ENCODE results near the gene C1QTNF8.

The C1QTNF8 gene

DNA sequence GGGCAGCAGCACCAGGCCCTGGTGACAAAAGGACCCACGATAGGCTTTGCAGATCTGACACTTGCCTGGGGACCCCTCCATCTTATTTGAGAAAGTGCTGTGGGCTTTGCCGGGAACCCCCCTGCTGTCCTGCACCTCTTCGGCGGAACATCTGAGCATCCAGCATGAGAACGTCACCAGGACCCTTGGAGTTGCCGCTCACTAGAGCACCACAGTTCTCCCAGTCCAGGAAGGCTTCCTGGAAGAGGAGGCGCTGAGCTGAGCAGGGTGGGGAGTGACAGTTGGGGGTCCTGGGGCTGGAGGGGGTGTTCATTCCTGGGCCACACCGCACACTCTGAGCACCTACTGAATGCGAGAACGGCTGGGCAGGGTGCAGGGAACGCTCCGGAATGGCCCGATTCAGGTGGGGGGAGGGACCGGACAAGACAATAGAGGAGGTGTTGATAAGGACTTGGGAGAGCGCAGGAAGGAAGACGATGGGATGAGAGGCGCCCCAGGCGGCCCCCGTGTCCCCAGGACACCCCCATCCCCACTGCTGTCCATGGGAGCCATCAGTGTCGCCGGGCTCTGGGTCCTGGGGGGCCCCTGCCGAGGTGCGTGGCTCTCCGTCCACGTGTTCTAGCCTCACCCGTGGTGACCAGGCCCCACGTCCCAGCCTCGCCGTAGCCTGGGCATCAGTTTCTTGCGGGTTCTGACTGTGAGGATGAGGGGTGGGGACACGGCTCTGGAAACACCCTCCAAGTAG lies 32.1 kb upstream of the C1QTNF8 start:
- H3K27ac ChIP-seq, result no peak overlapping the region
- no peak for DNase-seq (ENCODE audit: low read depth, low spot score)

DNA sequence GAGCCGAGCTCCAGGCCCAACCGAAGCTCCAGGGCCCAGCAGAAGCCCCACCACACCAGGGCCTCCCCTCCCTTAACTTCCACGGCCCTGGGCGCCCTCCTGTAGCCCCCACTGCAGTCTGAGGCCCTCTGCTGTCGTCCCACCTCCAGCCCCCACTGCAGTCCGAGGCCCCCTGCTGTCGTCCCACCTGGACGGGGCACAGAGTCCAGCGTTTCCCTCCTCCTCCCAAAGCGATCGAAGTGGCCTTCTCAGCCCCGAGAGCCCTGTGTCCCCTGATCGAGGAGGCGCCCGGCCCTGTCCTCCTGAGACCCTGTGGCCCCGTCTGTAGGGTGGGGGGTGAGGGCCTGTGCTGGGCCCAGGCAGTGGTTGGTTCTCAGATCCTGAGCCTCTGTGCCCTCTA lies 31.1 kb upstream of the C1QTNF8 start:
- no peak for DNase-seq (ENCODE audit: low read depth, low spot score)
- H3K27ac ChIP-seq, result no peak overlapping the region

DNA sequence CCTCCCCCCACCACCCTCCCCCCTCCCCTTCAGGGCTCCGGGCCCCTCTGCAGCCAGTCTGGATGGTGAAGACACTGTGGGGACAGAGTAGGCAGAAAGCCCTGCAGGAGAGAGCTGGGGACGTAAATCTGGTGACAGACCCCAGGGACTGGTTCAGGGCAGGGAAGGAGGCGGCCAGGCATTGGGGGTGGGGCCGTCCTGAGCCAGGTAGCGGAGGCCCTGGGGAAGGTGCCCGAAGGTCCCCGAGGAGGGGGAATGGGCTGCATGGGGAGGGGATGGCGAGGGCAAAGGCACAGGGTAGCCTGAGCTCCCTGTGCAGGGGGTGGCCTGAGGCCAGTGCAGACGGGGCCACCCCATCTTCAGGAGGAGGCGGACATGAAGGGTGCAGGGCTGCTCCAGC lies 30.5 kb upstream of the C1QTNF8 start:
- H3K27ac ChIP-seq, result no peak overlapping the region
- DNase-seq (ENCODE audit: low read depth, low spot score), result no peak

DNA sequence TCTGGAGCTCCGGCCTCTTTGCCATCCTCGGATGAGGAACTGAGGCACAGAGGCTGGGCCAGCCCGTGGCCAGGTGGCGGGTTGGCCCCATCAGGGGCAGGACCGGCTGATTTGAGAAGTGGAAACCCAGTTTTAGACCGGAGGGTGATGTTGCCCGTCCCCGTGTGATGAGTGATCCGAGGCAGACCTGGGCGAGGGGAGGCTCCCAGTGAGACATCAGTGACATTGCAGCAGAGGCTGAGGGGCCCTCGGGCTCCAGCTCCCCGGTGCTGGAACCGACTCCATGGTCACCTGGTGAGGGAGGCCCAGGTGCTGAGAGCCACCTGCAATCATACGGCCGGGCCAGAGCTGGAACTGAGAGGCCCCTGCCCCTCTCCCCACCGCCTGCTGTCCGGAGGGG lies 30.0 kb upstream of the C1QTNF8 start:
- H3K27ac ChIP-seq, result no peak overlapping the region
- DNase-seq (ENCODE audit: low read depth, low spot score), result no peak

DNA sequence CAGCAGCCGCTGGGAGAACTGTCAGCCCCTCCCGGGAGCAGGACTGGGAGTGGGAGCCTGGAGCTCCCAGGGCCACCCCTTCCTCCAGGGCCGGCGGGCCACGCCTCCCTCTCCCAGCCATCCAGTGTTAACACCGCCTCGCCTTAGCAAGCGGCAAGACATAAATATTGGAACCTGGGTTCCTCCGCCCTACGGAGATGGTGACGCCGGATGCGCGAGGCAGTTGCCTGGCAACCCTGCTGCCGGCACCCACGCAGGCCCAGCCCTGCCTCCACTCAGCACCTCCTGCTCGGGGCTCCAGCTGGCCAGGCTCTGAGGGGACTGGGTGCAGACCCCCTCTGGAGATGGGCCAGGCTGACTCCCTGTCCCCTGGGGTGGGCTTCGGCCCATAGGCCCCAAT lies 29.4 kb upstream of the C1QTNF8 start:
- DNase-seq (ENCODE audit: low read depth, low spot score), result no peak
- no peak overlapping the region for H3K27ac ChIP-seq

- DNase-seq (ENCODE audit: low read depth, low spot score), result no peak
- no peak overlapping the region for H3K27ac ChIP-seq
Observed at GRCh38 chr16:1124795-1125194, 28.8 kb upstream of the C1QTNF8 start.

GRCh38 chr16:1124291-1124690 lies 28.2 kb upstream of the C1QTNF8 start:
- no peak overlapping the region for H3K27ac ChIP-seq
- DNase-seq (ENCODE audit: low read depth, low spot score), result no peak

- H3K27ac ChIP-seq, result no peak overlapping the region
- DNase-seq (ENCODE audit: low read depth, low spot score), result no peak
Observed at GRCh38 chr16:1123525-1124230, 27.6 kb upstream of the C1QTNF8 start.

DNA sequence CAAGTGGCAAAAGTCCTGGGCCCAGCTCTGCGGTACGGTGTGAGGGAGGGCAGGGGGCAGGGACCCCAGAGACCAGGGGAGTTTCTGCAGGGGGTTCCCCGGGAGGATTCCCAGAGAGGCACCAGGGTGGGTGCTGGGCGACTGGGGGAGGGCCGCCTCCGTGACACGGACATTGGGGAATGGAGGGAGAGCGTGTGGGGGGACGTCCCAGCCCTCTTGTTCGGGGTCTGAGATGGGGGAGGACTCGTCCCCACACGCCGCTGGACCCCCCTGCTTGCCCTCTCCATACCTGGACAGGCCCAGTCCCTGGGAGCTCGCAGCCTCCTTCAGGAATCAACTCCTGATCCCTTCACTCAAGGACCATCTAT lies 26.3 kb upstream of the C1QTNF8 start:
- no peak overlapping the region for H3K27ac ChIP-seq
- DNase-seq (ENCODE audit: low read depth, low spot score), result no peak

DNA sequence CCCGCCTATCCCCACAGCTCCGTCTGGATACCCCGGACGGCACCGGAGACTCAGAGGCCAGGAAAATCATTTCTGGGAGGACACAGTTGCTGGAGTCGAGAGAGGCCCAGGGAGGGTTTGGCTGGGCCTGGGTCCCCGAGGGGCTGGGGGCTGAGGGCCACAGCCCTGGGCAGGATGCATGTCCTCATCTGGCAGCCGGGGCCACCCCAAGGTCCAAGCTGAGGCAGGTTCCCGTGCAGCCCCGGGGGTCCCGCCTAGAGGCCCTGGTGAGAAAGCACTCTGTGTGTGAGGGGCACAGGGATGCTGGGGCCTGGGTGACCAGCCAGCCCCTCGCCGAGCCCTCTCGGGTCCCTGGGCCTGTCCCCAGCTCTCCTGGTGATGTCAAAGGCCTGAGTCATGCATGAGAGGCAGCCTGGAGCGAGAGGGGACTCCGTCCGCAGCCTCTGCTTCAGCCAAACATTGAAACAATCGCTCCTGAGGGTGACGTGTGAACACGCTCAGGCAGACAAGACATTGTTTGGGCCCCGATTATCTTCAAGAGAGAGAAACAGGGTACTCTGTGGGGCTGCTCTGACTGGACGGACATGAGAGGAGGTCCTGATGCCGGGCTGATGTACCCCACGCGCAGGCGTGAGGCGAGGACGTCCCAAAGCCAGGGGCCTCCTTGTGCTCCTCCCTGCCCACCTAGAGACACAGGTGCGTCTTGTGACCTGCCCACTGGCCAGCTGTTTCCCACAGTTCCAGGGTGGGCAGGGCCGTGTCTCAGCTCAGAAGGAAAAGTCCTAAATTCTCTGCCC lies 25.8 kb upstream of the C1QTNF8 start:
- no peak for DNase-seq (ENCODE audit: low read depth, low spot score)
- H3K27ac ChIP-seq, result no peak overlapping the region

- no peak overlapping the region for H3K27ac ChIP-seq
- no peak for DNase-seq (ENCODE audit: low read depth, low spot score)
Observed at GRCh38 chr16:1121009-1121408, 25.0 kb upstream of the C1QTNF8 start.

DNA sequence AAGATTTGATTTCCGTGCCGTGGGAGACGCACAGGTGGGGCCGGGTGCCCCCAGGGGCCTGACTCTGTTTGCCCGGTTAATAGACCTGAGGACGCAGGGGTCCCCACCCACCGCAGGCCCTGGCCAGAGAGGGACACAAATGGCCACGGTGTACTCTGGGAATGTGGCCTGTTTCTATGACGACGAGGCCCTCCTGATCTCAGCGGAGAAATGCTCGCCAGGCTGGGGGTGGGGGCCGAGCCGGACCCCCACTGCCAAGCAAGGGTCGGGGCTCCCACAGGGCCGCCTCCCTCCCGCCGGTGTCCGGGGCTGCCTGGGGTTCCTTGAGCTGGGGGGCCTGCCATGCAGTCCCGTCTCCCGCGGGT lies 24.5 kb upstream of the C1QTNF8 start:
- no peak overlapping the region for H3K27ac ChIP-seq
- no peak for DNase-seq (ENCODE audit: low read depth, low spot score)

- DNase-seq (ENCODE audit: low read depth, low spot score), result no peak
- no peak overlapping the region for H3K27ac ChIP-seq
Observed at GRCh38 chr16:1119766-1120576, 23.9 kb upstream of the C1QTNF8 start.

- DNase-seq (ENCODE audit: low read depth, low spot score), result no peak
- H3K27ac ChIP-seq, result no peak overlapping the region
Observed at GRCh38 chr16:1119129-1119528, 23.1 kb upstream of the C1QTNF8 start.

- DNase-seq (ENCODE audit: low read depth, low spot score), result no peak
- H3K27ac ChIP-seq, result no peak overlapping the region
Observed at GRCh38 chr16:1117926-1118325, 21.9 kb upstream of the C1QTNF8 start.

GRCh38 chr16:1117176-1117900 lies 21.3 kb upstream of the C1QTNF8 start:
- no peak overlapping the region for H3K27ac ChIP-seq
- no peak for DNase-seq (ENCODE audit: low read depth, low spot score)

- H3K27ac ChIP-seq, result no peak overlapping the region
- DNase-seq (ENCODE audit: low read depth, low spot score), result no peak
Observed at GRCh38 chr16:1116693-1117077, 20.6 kb upstream of the C1QTNF8 start.

GRCh38 chr16:1113889-1114526 lies 18.0 kb upstream of the C1QTNF8 start:
- H3K27ac ChIP-seq, result no peak overlapping the region
- no peak for DNase-seq (ENCODE audit: low read depth, low spot score)

GRCh38 chr16:1113489-1113888 lies 17.4 kb upstream of the C1QTNF8 start:
- DNase-seq (ENCODE audit: low read depth, low spot score), result no peak
- H3K27ac ChIP-seq, result no peak overlapping the region

Data from epithelial cell of prostate (primary cell).